K562 (cell line): ENCODE measurements around the gene PARK7. TPM values are rescaled to one million over a fixed set of nuclear protein-coding genes. Genes with fewer than 3 reads are reported as not detected.

Experiments
- ATAC-seq: fragments of 200-7000 bp; cut with Tn5 transposase; 3 replicates; pipeline ENCODE4 v1.9.1; 2020; ENCODE audit warnings: moderate library complexity
- BruUV-seq: library from RNA; stranded (reverse); fragments of 400-500 nt; replicated peaks from 2 replicates; lab custom pipeline; 2021; lab: Mats Ljungman, UMichigan
- CTCF ChIA-PET: fragments of 300-600 bp; formaldehyde crosslinking; extraction: SDS; loops from one replicate; lab custom pipeline; 2021; ENCODE audit warnings: low intra/inter-chr PET ratio; lab: Yijun Ruan, JAX
- POLR2A ChIA-PET: fragments of 300-600, 350-650 bp; sonication (Branson Sonifier 250); formaldehyde crosslinking; extraction: SDS; loops from one replicate; lab custom pipeline; 2021; ENCODE audit warnings: antibody characterized with exemption, inconsistent platforms; lab: Yijun Ruan, JAX
- DNase-seq, 4 experiments: peaks; one replicate each; pipeline versions ENCODE4 v3.0.0 to v3.0.0-alpha.2; 2011 to 2018; ENCODE audit warnings: low spot score in 3 of 4, mixed read lengths in 3 of 4; ENCODE audit errors: extremely low read depth in 1 of 4
- FAIRE-seq: peaks from 2 replicates; lab custom pipeline; 2011; peaks lifted over from hg19 to GRCh38; lab: Jason Lieb, UNC
- H2AFZ ChIP-seq: 2 replicates; pipeline ENCODE4 v1.6.0; 2011; ENCODE audit warnings: low read depth, low read length, control low read depth, inconsistent platforms
- H3K27ac ChIP-seq: fragments of 200-600 bp; 3 replicates; pipeline ENCODE4 v1.8.0; 2011; ENCODE audit warnings: low read depth, mild to moderate bottlenecking, control low read depth, inconsistent platforms, low read length, moderate library complexity, mixed read lengths; ENCODE audit errors: extremely low read depth
- H3K27me3 ChIP-seq, 2 experiments: fragments of 300-600 bp in 1 of 2; 2 replicates in 1 of 2; 3 replicates in 1 of 2; pipeline versions ENCODE4 v1.6.0 to v1.8.0; 2011; ENCODE audit warnings: inconsistent platforms in 2 of 2, low read length in 2 of 2, mild to moderate bottlenecking in 1 of 2, mixed read lengths in 1 of 2, moderate library complexity in 1 of 2; ENCODE audit not compliant: control insufficient read depth in 2 of 2, insufficient read depth in 2 of 2
- H3K36me3 ChIP-seq: fragments of 300-600 bp; 3 replicates; pipeline ENCODE4 v1.8.0; 2011; ENCODE audit warnings: mild to moderate bottlenecking, low read length, inconsistent platforms; ENCODE audit not compliant: control insufficient read depth, insufficient read depth
- H3K4me1 ChIP-seq, 2 experiments: fragments of 200-600 bp in 1 of 2; replicated peaks in 1 of 2; 2 replicates in 1 of 2; 3 replicates in 1 of 2; pipeline versions ENCODE4 v1.5.1 to v1.8.0; 2011; ENCODE audit warnings: inconsistent platforms in 2 of 2, low read length in 2 of 2, mild to moderate bottlenecking in 1 of 2, mixed read lengths in 1 of 2, moderate library complexity in 1 of 2; ENCODE audit not compliant: control insufficient read depth in 2 of 2, insufficient read depth in 2 of 2
- H3K4me2 ChIP-seq: 2 replicates; pipeline ENCODE4 v1.6.1; 2011; ENCODE audit warnings: low read length, control low read depth, inconsistent platforms, mixed read lengths; ENCODE audit not compliant: insufficient read depth
- H3K4me3 ChIP-seq: fragments of 200-600 bp; sonication (generic), shearing (Covaris generic); 2 replicates; pipeline ENCODE4 v1.5.1; 2016; ENCODE audit warnings: control low read depth, inconsistent platforms
- H3K79me2 ChIP-seq: fragments of 200-600 bp; 3 replicates; pipeline ENCODE4 v1.8.0; 2011; ENCODE audit warnings: low read length, inconsistent platforms; ENCODE audit not compliant: control insufficient read depth, insufficient read depth
- H3K9ac ChIP-seq, 2 experiments: 2 replicates each; pipeline versions ENCODE4 v1.6.0 to v1.6.1; 2011; ENCODE audit warnings: low read depth in 2 of 2, low read length in 2 of 2, control low read depth in 1 of 2, inconsistent platforms in 1 of 2, mild to moderate bottlenecking in 1 of 2, mixed read lengths in 1 of 2; ENCODE audit not compliant: insufficient read depth in 1 of 2
- H3K9me1 ChIP-seq: one replicate; pipeline ENCODE4 v1.6.0; 2011; ENCODE audit warnings: inconsistent platforms, mild to moderate bottlenecking, low read length, moderate library complexity; ENCODE audit not compliant: control insufficient read depth, insufficient read depth
- H3K9me3 ChIP-seq: replicated peaks from 2 replicates; pipeline ENCODE4 v1.5.1; 2011; ENCODE audit warnings: low read depth, low read length, inconsistent platforms; ENCODE audit not compliant: control insufficient read depth, insufficient read depth
- H4K20me1 ChIP-seq: replicated peaks from 2 replicates; pipeline ENCODE4 v1.6.1; 2011; ENCODE audit warnings: low read length, inconsistent platforms, mixed read lengths; ENCODE audit not compliant: control insufficient read depth, insufficient read depth
- CBX8 ChIP-seq: fragments of 200-600 bp; sonication (generic); IDR thresholded peaks from 2 replicates; pipeline ENCODE4 v1.6.1; 2012; ENCODE audit warnings: borderline replicate concordance, mixed run types, low read depth, mild to moderate bottlenecking, moderate library complexity, mixed read lengths, low read length, control low read depth, inconsistent platforms; ENCODE audit not compliant: poor library complexity, severe bottlenecking; ENCODE audit errors: extremely low read depth
- WGBS: fragments of 100-300 bp; shearing (Covaris generic); methylation state at CpG from one replicate; pipeline ENCODE4 v1.1.6; 2016; ENCODE audit warnings: low coverage, mixed read lengths; ENCODE audit not compliant: insufficient coverage; ENCODE audit errors: missing lambda C conversion rate; 5-methylcytosine and 5-hydroxymethylcytosine counted together
- in situ Hi-C: fragments of 300-500 bp; cut with MboI; formaldehyde crosslinking; loops from 4 replicates; pipeline ENCODE4 v1.15.0; 2018; ENCODE audit warnings: inconsistent platforms, mixed read lengths
- intact Hi-C: fragments of 100-400 bp; cut with micrococcal nuclease; formaldehyde crosslinking; loops from 2 replicates; pipeline ENCODE4 v1.14.2; 2022
- polyA plus RNA-seq, 8 experiments: library from polyadenylated mRNA; depleted of rRNA in 4 of 8; stranded (reverse) in 5 of 8; unstranded in 3 of 8; fragments of >200 nt; fragmentation: Nextera tagmentation in 2 of 8; fragmentation: Illumina TruSeq in 1 of 8; extraction: Ambion mirVana in 2 of 8; extraction: Trizol in 1 of 8; gene quantifications; 2 replicates each; pipeline versions ENCODE4 v1.2.1 to v1.2.3, GENCODE V29; 2011 to 2014; ENCODE audit warnings: inconsistent platforms in 1 of 8, missing spikeins in 1 of 8
- total RNA-seq, 7 experiments: library from RNA; depleted of rRNA in 6 of 7; stranded (reverse); fragments of >200 nt in 6 of 7; fragmentation: Illumina TruSeq in 2 of 7; extraction: Trizol in 2 of 7; gene quantifications; 2 replicates each; pipeline versions ENCODE4 v1.2.1 to v1.2.3, GENCODE V29; 2011 to 2021; ENCODE audit warnings: low replicate concordance in 1 of 7
- TF ChIP-seq, protein P1 (sequence below): fragments of 450-650 bp; IDR thresholded peaks from one replicate; pipeline ENCODE4 v1.6.1; 2018; ENCODE audit warnings: mild to moderate bottlenecking, moderate library complexity; ENCODE audit not compliant: partially characterized antibody

Gene PARK7
- total and polyA plus RNA-seq, 9 of the 15 experiments (the other 6 are each of a cell fraction or from before 2014, with no cell fraction given), result 374 to 1,298 (median 484) TPM

- BruUV-seq, result no TSS peak
- Histone ChIP-seq H3K27me3 (peaks cover 35 to 36% of the 10 kb centered on the region in 2 experiments), H3K9me1 (no peaks in the 10 kb centered on the region), H3K4me2 (no peak overlapping the region), H3K36me3 (no peaks in the 10 kb centered on the region), H3K4me3 (no peak overlapping the region), H3K27ac (no peak overlapping the region), H4K20me1 (peaks cover 6% of the 10 kb centered on the region), H3K9ac (no peak overlapping the region), H3K9me3 (no peaks in the 10 kb centered on the region), H3K4me1 (peaks cover 5 to 16% of the 10 kb centered on the region in 2 experiments; a peak in 3 of 5 replicates), H3K79me2 (no peaks in the 10 kb centered on the region), H2AFZ (no peak overlapping the region)
- ChIA-PET POLR2A (no interaction called here), CTCF (no interaction called here)
- 10% methylated on average over 3 of the region's 3 CpGs for WGBS
- no peak for ATAC-seq
- intact Hi-C loops (no loop called here), in situ Hi-C loops (no loop called here)
- FAIRE-seq, result no peak
- DNase-seq, result no peak
- TF ChIP-seq, protein P1, sequence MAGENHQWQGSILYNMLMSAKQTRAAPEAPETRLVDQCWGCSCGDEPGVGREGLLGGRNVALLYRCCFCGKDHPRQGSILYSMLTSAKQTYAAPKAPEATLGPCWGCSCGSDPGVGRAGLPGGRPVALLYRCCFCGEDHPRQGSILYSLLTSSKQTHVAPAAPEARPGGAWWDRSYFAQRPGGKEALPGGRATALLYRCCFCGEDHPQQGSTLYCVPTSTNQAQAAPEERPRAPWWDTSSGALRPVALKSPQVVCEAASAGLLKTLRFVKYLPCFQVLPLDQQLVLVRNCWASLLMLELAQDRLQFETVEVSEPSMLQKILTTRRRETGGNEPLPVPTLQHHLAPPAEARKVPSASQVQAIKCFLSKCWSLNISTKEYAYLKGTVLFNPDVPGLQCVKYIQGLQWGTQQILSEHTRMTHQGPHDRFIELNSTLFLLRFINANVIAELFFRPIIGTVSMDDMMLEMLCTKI, result no peak
- peak; percentile 63 for TF ChIP-seq CBX8
Observed at GRCh38 chr1:8022395-8023286, 61.1 kb downstream of the PARK7 start.
